Activated T-cell treated with anti-CD3 and anti-CD28 coated beads for 48 hours (primary cell): ENCODE data around the gene ULBP3.
"Not testable (repeated sequence)": the region's sequence is repeated elsewhere in the genome, so short reads cannot be mapped to it uniquely, and the experiment has no call there.

Source experiments
- DNase-seq: peaks from one replicate; pipeline ENCODE4 v3.0.0-alpha.2; 2020; ENCODE audit warnings: low read depth

The ULBP3 gene

GRCh38 chr6:150076196-150076893, 7.4 kb upstream of the ULBP3 start:
- DNase-seq = no peak

GRCh38 chr6:150075034-150075421, 6.1 kb upstream of the ULBP3 start:
- DNase-seq = no peak

- DNase-seq = not testable (repeated sequence)
Measured at GRCh38 chr6:150074396-150075033, 5.6 kb upstream of the ULBP3 start.

- peak; percentile 14 for DNase-seq
Measured at GRCh38 chr6:150072201-150072600, 3.3 kb upstream of the ULBP3 start.

GRCh38 chr6:150070236-150070818, 1.4 kb upstream of the ULBP3 start:
- no peak for DNase-seq

GRCh38 chr6:150069706-150070105, 785 bp upstream of the ULBP3 start:
- no peak for DNase-seq

- DNase-seq = no peak
Measured at GRCh38 chr6:150068151-150068550, 770 bp downstream of the ULBP3 start.

- DNase-seq = no peak
Measured at GRCh38 chr6:150065083-150065482, 3.8 kb downstream of the ULBP3 start.

GRCh38 chr6:150063640-150064039, 5.3 kb downstream of the ULBP3 start:
- no peak for DNase-seq

- not testable (repeated sequence) for DNase-seq
Measured at GRCh38 chr6:150059973-150060372, 8.9 kb downstream of the ULBP3 start.

GRCh38 chr6:150058986-150059385, 9.9 kb downstream of the ULBP3 start:
- DNase-seq = no peak

- no peak for DNase-seq
Measured at GRCh38 chr6:150058231-150058792, 10.6 kb downstream of the ULBP3 start.

- DNase-seq = no peak
Measured at GRCh38 chr6:150057501-150057951, 11.4 kb downstream of the ULBP3 start.

GRCh38 chr6:150056916-150057315, 12.0 kb downstream of the ULBP3 start:
- no peak for DNase-seq

GRCh38 chr6:150056156-150056555, 12.8 kb downstream of the ULBP3 start:
- no peak for DNase-seq

- no peak for DNase-seq
Measured at GRCh38 chr6:150055131-150055530, 13.8 kb downstream of the ULBP3 start.

- no peak for DNase-seq
Measured at GRCh38 chr6:150053450-150053849, 15.5 kb downstream of the ULBP3 start.

GRCh38 chr6:150050846-150051245, 18.1 kb downstream of the ULBP3 start:
- no peak for DNase-seq

GRCh38 chr6:150048099-150048498, 20.8 kb downstream of the ULBP3 start:
- no peak for DNase-seq

- DNase-seq = no peak
Measured at GRCh38 chr6:150046943-150047342, 22.0 kb downstream of the ULBP3 start.

- no peak for DNase-seq
Measured at GRCh38 chr6:150044621-150045145, 24.2 kb downstream of the ULBP3 start.

GRCh38 chr6:150043501-150044412, 25.2 kb downstream of the ULBP3 start:
- DNase-seq = no peak
